Caco-2 (cell line): ENCODE measurements around the gene PRPF38A. TPM values are rescaled to one million over a fixed set of nuclear protein-coding genes. Genes with fewer than 3 reads are reported as not detected.

Experiments
- Bru-seq: library from RNA; stranded (reverse); fragments of 400-500 nt; gene quantifications from one replicate; lab custom pipeline; 2021; lab: Mats Ljungman, UMichigan
- BruChase-seq, 2 experiments: library from RNA; stranded (reverse); fragments of 400-500 nt; gene quantifications; one replicate each; lab custom pipeline; 2021; lab: Mats Ljungman, UMichigan
- BruUV-seq: library from RNA; stranded (reverse); fragments of 400-500 nt; replicated peaks from 2 replicates; lab custom pipeline; 2021; lab: Mats Ljungman, UMichigan
- CTCF ChIA-PET: fragments of 300-600 bp; sonication (Branson Sonifier 250); formaldehyde crosslinking; loops from one replicate; lab custom pipeline; 2022; ENCODE audit warnings: antibody characterized with exemption; lab: Charles Lee
- POLR2A ChIA-PET: fragments of 300-600 bp; sonication (Branson Sonifier 250); formaldehyde crosslinking; loops from one replicate; lab custom pipeline; 2022; ENCODE audit warnings: antibody characterized with exemption; lab: Charles Lee
- DNase-seq, 2 experiments: peaks; one replicate each; pipeline versions ENCODE4 v3.0.0 to v3.0.0-alpha.2; 2020 to 2022
- H3K27me3 ChIP-seq: replicated peaks from 2 replicates; pipeline ENCODE4 v1.6.0; 2011; ENCODE audit warnings: low read length; ENCODE audit not compliant: control insufficient read depth, insufficient read depth
- H3K36me3 ChIP-seq: 2 replicates; pipeline ENCODE4 v1.5.1; 2011; ENCODE audit warnings: low read length; ENCODE audit not compliant: control insufficient read depth, insufficient read depth
- H3K4me1 ChIP-seq: fragments of 250-450 bp; sonication (Bioruptor Pico); 2 replicates; pipeline ENCODE4 v1.5.1; 2020; ENCODE audit warnings: mild to moderate bottlenecking
- H3K4me3 ChIP-seq: 2 replicates; pipeline ENCODE4 v1.5.1; 2011; ENCODE audit warnings: low read depth, mild to moderate bottlenecking, control low read depth, low read length
- H3K9me3 ChIP-seq: fragments of 250-450 bp; sonication (Bioruptor Pico); 2 replicates; pipeline ENCODE4 v1.5.1; 2020; ENCODE audit warnings: mild to moderate bottlenecking, moderate library complexity
- H3K27ac Mint-ChIP-seq: one replicate; pipeline ENCODE4 v1.8.0; 2022; ENCODE audit warnings: mixed read lengths; ENCODE audit not compliant: unreplicated experiment
- H3K27me3 Mint-ChIP-seq: one replicate; pipeline ENCODE4 v1.8.0; 2022; ENCODE audit warnings: mixed read lengths; ENCODE audit not compliant: insufficient read depth, unreplicated experiment
- H3K36me3 Mint-ChIP-seq: one replicate; pipeline ENCODE4 v1.8.0; 2022; ENCODE audit warnings: mild to moderate bottlenecking, mixed read lengths; ENCODE audit not compliant: insufficient read depth, unreplicated experiment
- H3K4me1 Mint-ChIP-seq: one replicate; pipeline ENCODE4 v1.8.0; 2022; ENCODE audit warnings: low read depth, mixed read lengths; ENCODE audit not compliant: unreplicated experiment
- H3K4me3 Mint-ChIP-seq: one replicate; pipeline ENCODE4 v1.8.0; 2022; ENCODE audit warnings: mild to moderate bottlenecking, moderate library complexity, mixed read lengths; ENCODE audit not compliant: unreplicated experiment
- H3K9me3 Mint-ChIP-seq: one replicate; pipeline ENCODE4 v1.8.0; 2022; ENCODE audit warnings: mixed read lengths; ENCODE audit not compliant: unreplicated experiment
- CTCF ChIP-seq, 2 experiments: fragments of 200-600 bp in 1 of 2; IDR thresholded peaks; 1 replicate in 1 of 2; 2 replicates in 1 of 2; pipeline versions ENCODE4 v1.5.1 to v1.8.0; 2011 to 2022; ENCODE audit warnings: antibody characterized with exemption in 1 of 2, control low read depth in 1 of 2, inconsistent platforms in 1 of 2, low read depth in 1 of 2, low read length in 1 of 2, mild to moderate bottlenecking in 1 of 2, moderate library complexity in 1 of 2; ENCODE audit not compliant: insufficient read depth in 1 of 2, severe bottlenecking in 1 of 2, unreplicated experiment in 1 of 2
- intact Hi-C: fragments of 100-400 bp; cut with micrococcal nuclease; formaldehyde crosslinking; loops from one replicate; pipeline ENCODE4 v1.10.0; 2022; ENCODE audit not compliant: unreplicated experiment
- long read RNA-seq: library from polyadenylated mRNA; stranded (forward); transcript quantifications from one replicate; pipeline ENCODE4 v2.0.0, GENCODE V29; 2022
- total RNA-seq: library from RNA; stranded (reverse); gene quantifications from 2 replicates; pipeline ENCODE4 v1.2.3, GENCODE V29; 2022

Gene PRPF38A
- total RNA-seq (40.4 and 43.1 TPM in 2 replicates), Bru-seq, nascent RNA (percentile 86 among the genes with signal in this experiment), BruChase-seq, experiment 1, labeled RNA remaining after a 2-hour chase (percentile 90 among the genes with signal in this experiment), BruChase-seq, experiment 2, labeled RNA remaining after a 6-hour chase (percentile 84 among the genes with signal in this experiment)
- long read RNA-seq, full-length matches to known transcripts: 85 of 93 reads
- long read RNA-seq, partial matches to known transcripts: 1 of 93 reads
- long read RNA-seq, other reads (novel, unspliced or antisense): 7 of 93 reads

- Mint-ChIP-seq H3K36me3 (peaks cover 45% of the 10 kb centered on the region), H3K27me3 (no peaks in the 10 kb centered on the region), H3K4me3 (peak within 1 kb of the TSS; percentile 87), H3K4me1 (no peaks in the 10 kb centered on the region), H3K9me3 (no peaks in the 10 kb centered on the region), H3K27ac (peak within 1 kb of the TSS; percentile 91)
- Histone ChIP-seq H3K27me3 (no peaks in the 10 kb centered on the region), H3K4me1 (peaks cover 17% of the 10 kb centered on the region), H3K4me3 (peak within 1 kb of the TSS; percentile 60), H3K36me3 (peaks cover 2% of the 10 kb centered on the region; the same call in 1 of the 2 replicates), H3K9me3 (no peaks in the 10 kb centered on the region)
- CTCF ChIA-PET: interaction anchor here (0.6 to 1.5 kb wide), 4 partner anchors 24 to 282 kb away, joined by 4 to 7 read pairs (median 6); no protein-coding TSS in a partner anchor
- intact Hi-C loops: loop anchor here (1.0 to 5.0 kb wide), 2 partner anchors 38 to 283 kb away; partner anchors contain the start of gene CC2D1B
- POLR2A ChIA-PET: interaction anchor here (0.6 to 2.7 kb wide), 8 partner anchors 14 to 1541 kb away, joined by 3 to 14 read pairs (median 4); partner anchors contain the start of genes CC2D1B, IFT25 and TUT4
- no TSS peak for BruUV-seq
- TF ChIP-seq CTCF (IDR thresholded peaks at IDR 0.05; ENCODE audit: insufficient read depth in 1 of 2, low read depth in 1 of 2, low read length in 1 of 2, severe bottlenecking in 1 of 2, unreplicated experiment in 1 of 2): peak; percentile 45 to 75
- DNase-seq: peak; percentile 93 to 94
Measured at GRCh38 chr1:52404116-52404974, at the start of gene PRPF38A, which contains the start of gene ORC1. Gene PRPF38A, plus strand, starts transcription at chr1:52404602. Its CDS starts 148 bp downstream, at chr1:52404750. Gene ORC1, minus strand, starts transcription at chr1:52404423. Its CDS starts 2,200 bp downstream, at chr1:52402223.

GRCh38 chr1:52355436-52355835 is 49.0 kb upstream of the PRPF38A start:
- Mint-ChIP-seq H3K27ac (no peak overlapping the region), H3K4me3 (no peak overlapping the region), H3K36me3 (peaks cover 71% of the 10 kb centered on the region), H3K4me1 (no peaks in the 10 kb centered on the region), H3K27me3 (no peaks in the 10 kb centered on the region), H3K9me3 (no peaks in the 10 kb centered on the region)
- TF ChIP-seq CTCF (IDR thresholded peaks at IDR 0.05; ENCODE audit: insufficient read depth in 1 of 2, low read depth in 1 of 2, low read length in 1 of 2, severe bottlenecking in 1 of 2, unreplicated experiment in 1 of 2): no peak
- DNase-seq: no peak
- intact Hi-C loops: no loop called here
- ChIA-PET CTCF (no interaction called here), POLR2A (no interaction called here)
- Histone ChIP-seq H3K4me1 (no peaks in the 10 kb centered on the region), H3K36me3 (peaks cover 3% of the 10 kb centered on the region), H3K27me3 (no peaks in the 10 kb centered on the region), H3K4me3 (no peak overlapping the region), H3K9me3 (no peaks in the 10 kb centered on the region)
- no TSS peak for BruUV-seq
